ENCODE data around the gene CAMK4.

The CAMK4 gene

GRCh38 chr5:111478266-111478665, 254.1 kb downstream of the CAMK4 start:
- Mint-ChIP-seq H3K27ac (no peak overlapping the region), H3K9me3 (no peaks in the 10 kb centered on the region), H3K27me3 (ENCODE audit: low read depth) (no peaks in the 10 kb centered on the region), H3K4me1 (ENCODE audit: low read depth) (no peaks in the 10 kb centered on the region), H3K4me3 (no peak overlapping the region), H3K36me3 (ENCODE audit: low read depth) (peaks cover 43% of the 10 kb centered on the region)
- no peak for DNase-seq (ENCODE audit: low spot score)

- H3K27me3 Mint-ChIP-seq (ENCODE audit: low read depth) = no peaks in the 10 kb centered on the region
- H3K4me1 Mint-ChIP-seq (ENCODE audit: low read depth) = no peaks in the 10 kb centered on the region
- no peaks in the 10 kb centered on the region for H3K9me3 Mint-ChIP-seq
- H3K27ac Mint-ChIP-seq = no peak overlapping the region
- DNase-seq (ENCODE audit: low spot score) = no peak
- peaks cover 43% of the 10 kb centered on the region for H3K36me3 Mint-ChIP-seq (ENCODE audit: low read depth)
- H3K4me3 Mint-ChIP-seq = no peak overlapping the region
Observed at GRCh38 chr5:111478898-111479297, 254.7 kb downstream of the CAMK4 start.

GRCh38 chr5:111480346-111480745, 256.2 kb downstream of the CAMK4 start:
- Mint-ChIP-seq H3K36me3 (ENCODE audit: low read depth) (peaks cover 47% of the 10 kb centered on the region), H3K4me1 (ENCODE audit: low read depth) (no peaks in the 10 kb centered on the region), H3K27me3 (ENCODE audit: low read depth) (no peaks in the 10 kb centered on the region), H3K27ac (no peak overlapping the region), H3K9me3 (no peaks in the 10 kb centered on the region), H3K4me3 (no peak overlapping the region)
- no peak for DNase-seq (ENCODE audit: low spot score)

GRCh38 chr5:111486055-111486454, 261.9 kb downstream of the CAMK4 start:
- no peak for DNase-seq (ENCODE audit: low spot score)
- Mint-ChIP-seq H3K27ac (peak overlapping the region; percentile 46), H3K36me3 (ENCODE audit: low read depth) (peaks cover 46% of the 10 kb centered on the region)

GRCh38 chr5:111486926-111487325, 262.7 kb downstream of the CAMK4 start:
- no peaks in the 10 kb centered on the region for H3K27me3 Mint-ChIP-seq (ENCODE audit: low read depth)
- no peaks in the 10 kb centered on the region for H3K9me3 Mint-ChIP-seq
- no peak overlapping the region for H3K4me3 Mint-ChIP-seq
- H3K27ac Mint-ChIP-seq = no peak overlapping the region
- DNase-seq (ENCODE audit: low spot score) = no peak
- peaks cover 4% of the 10 kb centered on the region for H3K4me1 Mint-ChIP-seq (ENCODE audit: low read depth)
- H3K36me3 Mint-ChIP-seq (ENCODE audit: low read depth) = peaks cover 41% of the 10 kb centered on the region

More at GRCh38 chr5:111486055-111486454, 261.9 kb downstream of the CAMK4 start:
- no peaks in the 10 kb centered on the region for H3K27me3 Mint-ChIP-seq (ENCODE audit: low read depth)
- no peak overlapping the region for H3K4me3 Mint-ChIP-seq
- H3K9me3 Mint-ChIP-seq = no peaks in the 10 kb centered on the region
- H3K4me1 Mint-ChIP-seq (ENCODE audit: low read depth) = peaks cover 4% of the 10 kb centered on the region

- no peaks in the 10 kb centered on the region for H3K27me3 Mint-ChIP-seq (ENCODE audit: low read depth)
- no peak overlapping the region for H3K27ac Mint-ChIP-seq
- peaks cover 41% of the 10 kb centered on the region for H3K36me3 Mint-ChIP-seq (ENCODE audit: low read depth)
- peaks cover 4% of the 10 kb centered on the region for H3K4me1 Mint-ChIP-seq (ENCODE audit: low read depth)
- H3K9me3 Mint-ChIP-seq = no peaks in the 10 kb centered on the region
- H3K4me3 Mint-ChIP-seq = no peak overlapping the region
- no peak for DNase-seq (ENCODE audit: low spot score)
Observed at GRCh38 chr5:111488353-111488752, 264.2 kb downstream of the CAMK4 start.

GRCh38 chr5:111493031-111493430, 268.8 kb downstream of the CAMK4 start:
- Mint-ChIP-seq H3K4me3 (no peak overlapping the region), H3K9me3 (no peaks in the 10 kb centered on the region), H3K4me1 (ENCODE audit: low read depth) (peaks cover 17% of the 10 kb centered on the region), H3K27me3 (ENCODE audit: low read depth) (no peaks in the 10 kb centered on the region), H3K36me3 (ENCODE audit: low read depth) (peaks cover 47% of the 10 kb centered on the region), H3K27ac (peak overlapping the region; percentile 58)
- no peak for DNase-seq (ENCODE audit: low spot score)

GRCh38 chr5:111494355-111494999, 270.3 kb downstream of the CAMK4 start:
- Mint-ChIP-seq H3K27ac (peak overlapping the region; percentile 69), H3K4me1 (ENCODE audit: low read depth) (peaks cover 28% of the 10 kb centered on the region), H3K36me3 (ENCODE audit: low read depth) (peaks cover 58% of the 10 kb centered on the region), H3K4me3 (no peak overlapping the region), H3K9me3 (no peaks in the 10 kb centered on the region), H3K27me3 (ENCODE audit: low read depth) (no peaks in the 10 kb centered on the region)
- no peak for DNase-seq (ENCODE audit: low spot score)

GRCh38 chr5:111495159-111495558, 271.0 kb downstream of the CAMK4 start:
- Mint-ChIP-seq H3K9me3 (no peaks in the 10 kb centered on the region), H3K27ac (no peak overlapping the region), H3K36me3 (ENCODE audit: low read depth) (peaks cover 63% of the 10 kb centered on the region), H3K4me1 (ENCODE audit: low read depth) (peaks cover 28% of the 10 kb centered on the region), H3K27me3 (ENCODE audit: low read depth) (no peaks in the 10 kb centered on the region), H3K4me3 (no peak overlapping the region)
- DNase-seq (ENCODE audit: low spot score) = no peak

- H3K27me3 Mint-ChIP-seq (ENCODE audit: low read depth) = no peaks in the 10 kb centered on the region
- H3K4me1 Mint-ChIP-seq (ENCODE audit: low read depth) = peaks cover 33% of the 10 kb centered on the region
- no peaks in the 10 kb centered on the region for H3K9me3 Mint-ChIP-seq
- DNase-seq (ENCODE audit: low spot score) = no peak
- H3K4me3 Mint-ChIP-seq = peak overlapping the region; percentile 34
- H3K27ac Mint-ChIP-seq = peak overlapping the region; percentile 61
- peaks cover 68% of the 10 kb centered on the region for H3K36me3 Mint-ChIP-seq (ENCODE audit: low read depth)
Observed at GRCh38 chr5:111498346-111498745, 274.2 kb downstream of the CAMK4 start.

- H3K36me3 Mint-ChIP-seq (ENCODE audit: low read depth) = peaks cover 57% of the 10 kb centered on the region
- H3K27ac Mint-ChIP-seq = no peak overlapping the region
- H3K9me3 Mint-ChIP-seq = no peaks in the 10 kb centered on the region
- no peaks in the 10 kb centered on the region for H3K27me3 Mint-ChIP-seq (ENCODE audit: low read depth)
- DNase-seq (ENCODE audit: low spot score) = no peak
- H3K4me3 Mint-ChIP-seq = no peak overlapping the region
- H3K4me1 Mint-ChIP-seq (ENCODE audit: low read depth) = peaks cover 39% of the 10 kb centered on the region
Observed at GRCh38 chr5:111502956-111503355, 278.8 kb downstream of the CAMK4 start.

- no peak overlapping the region for H3K27ac Mint-ChIP-seq
- no peaks in the 10 kb centered on the region for H3K9me3 Mint-ChIP-seq
- DNase-seq (ENCODE audit: low spot score) = no peak
- H3K36me3 Mint-ChIP-seq (ENCODE audit: low read depth) = peaks cover 49% of the 10 kb centered on the region
- H3K4me3 Mint-ChIP-seq = no peak overlapping the region
- H3K27me3 Mint-ChIP-seq (ENCODE audit: low read depth) = no peaks in the 10 kb centered on the region
- H3K4me1 Mint-ChIP-seq (ENCODE audit: low read depth) = peaks cover 45% of the 10 kb centered on the region
Observed at GRCh38 chr5:111505096-111505495, 280.9 kb downstream of the CAMK4 start.

- H3K36me3 Mint-ChIP-seq (ENCODE audit: low read depth) = peaks cover 48% of the 10 kb centered on the region
- no peaks in the 10 kb centered on the region for H3K27me3 Mint-ChIP-seq (ENCODE audit: low read depth)
- peaks cover 48% of the 10 kb centered on the region for H3K4me1 Mint-ChIP-seq (ENCODE audit: low read depth)
- DNase-seq (ENCODE audit: low spot score) = no peak
- H3K27ac Mint-ChIP-seq = peak overlapping the region; percentile 34
- H3K9me3 Mint-ChIP-seq = no peaks in the 10 kb centered on the region
- no peak overlapping the region for H3K4me3 Mint-ChIP-seq
Observed at GRCh38 chr5:111507276-111507675, 283.1 kb downstream of the CAMK4 start.

GRCh38 chr5:111509119-111509518, 284.9 kb downstream of the CAMK4 start:
- H3K4me1 Mint-ChIP-seq (ENCODE audit: low read depth) = peaks cover 63% of the 10 kb centered on the region
- DNase-seq (ENCODE audit: low spot score) = peak; percentile 22
- no peaks in the 10 kb centered on the region for H3K9me3 Mint-ChIP-seq
- peaks cover 42% of the 10 kb centered on the region for H3K36me3 Mint-ChIP-seq (ENCODE audit: low read depth)
- peak overlapping the region; percentile 62 for H3K27ac Mint-ChIP-seq
- H3K27me3 Mint-ChIP-seq (ENCODE audit: low read depth) = no peaks in the 10 kb centered on the region
- H3K4me3 Mint-ChIP-seq = peak overlapping the region; percentile 97
